GM19468 (cell line): Measurements from ENCODE around the gene C2orf76.
"Not testable (repeated sequence)": the region's sequence is repeated elsewhere in the genome, so short reads cannot be mapped to it uniquely, and the experiment has no call there.

Experiments used
- ATAC-seq: cut with Tn5 transposase; IDR thresholded peaks from one replicate; pipeline ENCODE4 v1.9.1; 2021; ENCODE audit warnings: mild to moderate bottlenecking, moderate library complexity, moderate number of reproducible peaks; ENCODE audit not compliant: unreplicated experiment; ENCODE audit errors: extremely low read depth

The C2orf76 gene

GRCh38 chr2:119304847-119305246 lies 61.8 kb downstream of the C2orf76 start:
- ATAC-seq, result no peak

- ATAC-seq, result no peak
Observed at GRCh38 chr2:119301413-119301812, 65.2 kb downstream of the C2orf76 start.

GRCh38 chr2:119295688-119296375 lies 70.8 kb downstream of the C2orf76 start:
- no peak for ATAC-seq

GRCh38 chr2:119294671-119295070 lies 72.0 kb downstream of the C2orf76 start:
- no peak for ATAC-seq

- no peak for ATAC-seq
Observed at GRCh38 chr2:119293900-119294299, 72.7 kb downstream of the C2orf76 start.

DNA sequence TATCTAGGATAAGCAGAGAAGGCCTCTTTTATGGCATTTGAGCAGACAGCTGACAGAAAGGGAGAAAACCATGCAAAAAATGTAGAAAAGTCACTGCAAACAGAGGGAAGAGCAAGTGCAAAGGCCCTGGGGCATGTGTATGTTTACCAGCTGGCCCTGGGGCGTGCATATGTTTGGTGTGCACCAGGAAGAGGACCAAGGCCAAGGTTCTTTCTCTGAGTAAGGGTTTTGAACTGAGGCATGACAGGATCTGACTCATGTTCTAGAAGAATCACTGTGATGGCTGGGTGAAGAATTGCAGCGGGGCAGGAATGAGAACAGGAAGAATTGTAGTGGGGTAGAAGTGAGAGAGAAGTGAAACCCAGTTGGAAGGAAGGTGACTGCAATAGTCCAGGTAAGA lies 73.4 kb downstream of the C2orf76 start:
- ATAC-seq, result no peak

DNA sequence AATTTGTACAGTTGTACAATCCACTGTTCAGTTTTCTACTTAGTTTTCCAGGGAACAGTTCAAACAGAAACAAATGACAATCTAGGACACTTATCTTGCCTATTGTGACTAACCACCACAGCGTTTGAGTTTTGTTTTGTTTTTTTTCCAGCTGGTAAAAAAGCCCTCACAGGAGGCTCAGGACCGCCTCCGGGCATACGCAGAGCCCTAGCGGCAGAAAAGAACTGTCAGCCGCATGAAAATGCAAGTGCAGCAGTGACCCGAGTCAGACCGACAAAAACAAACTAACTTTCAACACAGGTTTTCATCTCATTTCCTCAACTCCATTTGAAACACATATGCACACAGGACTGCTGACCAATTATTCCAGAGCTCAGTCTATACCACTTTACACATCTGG lies 74.4 kb downstream of the C2orf76 start:
- ATAC-seq, result no peak

GRCh38 chr2:119291588-119292167 lies 75.0 kb downstream of the C2orf76 start:
- no peak for ATAC-seq

DNA sequence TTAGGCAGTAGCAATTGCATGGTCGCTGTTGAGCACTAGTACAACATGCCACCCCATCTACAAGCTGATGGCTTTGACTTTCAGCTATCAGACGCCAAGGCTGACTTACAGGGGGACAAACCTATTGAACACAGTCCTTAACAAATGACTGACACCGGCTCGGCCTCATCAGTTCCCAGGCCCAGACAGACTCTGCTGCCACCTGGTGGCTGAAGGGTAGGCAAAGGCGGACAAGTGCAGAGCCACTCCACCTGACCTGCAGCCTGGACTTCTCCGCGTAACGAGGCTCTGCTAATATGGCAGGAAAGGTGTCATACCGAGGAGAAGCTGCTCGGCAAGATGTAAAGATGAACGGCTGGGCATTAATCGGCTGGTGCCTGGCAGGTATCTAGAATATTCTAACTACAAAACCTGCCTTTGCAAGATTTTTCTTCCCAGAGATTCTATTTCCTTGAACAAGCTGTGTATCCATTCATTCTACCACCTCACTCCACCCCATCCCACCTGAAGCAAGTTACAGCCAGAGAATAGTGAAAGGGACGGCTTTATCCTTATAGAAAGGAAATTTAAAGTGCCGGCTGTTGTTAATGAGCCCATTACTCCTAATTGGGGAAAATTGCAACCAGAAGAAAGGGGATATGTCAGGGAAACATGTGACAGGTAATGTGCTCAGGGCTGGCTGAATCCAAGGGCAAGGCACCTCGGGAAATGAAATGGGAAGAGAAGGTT lies 75.6 kb downstream of the C2orf76 start:
- peak; percentile 58 for ATAC-seq

GRCh38 chr2:119289642-119290041 lies 77.0 kb downstream of the C2orf76 start:
- ATAC-seq, result no peak

DNA sequence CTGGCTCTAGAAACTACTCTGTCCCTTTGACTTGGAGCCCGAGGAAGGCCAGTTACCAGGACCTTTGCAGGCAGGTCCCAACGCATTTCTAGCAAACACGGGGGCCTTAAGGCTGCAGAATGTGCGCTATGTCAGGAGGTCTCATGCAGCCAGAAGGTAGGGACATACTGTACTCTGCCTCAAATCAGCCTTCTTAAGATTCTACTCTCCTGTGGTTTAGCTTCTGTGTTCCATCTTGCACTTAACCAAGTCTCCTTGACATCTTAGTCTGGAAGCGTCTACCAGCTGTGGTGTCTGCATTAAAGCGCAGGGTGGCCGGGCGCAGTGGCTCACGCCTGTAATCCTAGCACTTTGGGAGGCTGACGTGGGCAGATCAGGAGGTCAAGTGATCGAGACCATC lies 77.5 kb downstream of the C2orf76 start:
- no peak for ATAC-seq

- ATAC-seq, result no peak
Observed at GRCh38 chr2:119288576-119288975, 78.1 kb downstream of the C2orf76 start.

- ATAC-seq, result no peak
Observed at GRCh38 chr2:119286661-119287060, 80.0 kb downstream of the C2orf76 start.

- no peak for ATAC-seq
Observed at GRCh38 chr2:119283873-119284331, 82.7 kb downstream of the C2orf76 start.

DNA sequence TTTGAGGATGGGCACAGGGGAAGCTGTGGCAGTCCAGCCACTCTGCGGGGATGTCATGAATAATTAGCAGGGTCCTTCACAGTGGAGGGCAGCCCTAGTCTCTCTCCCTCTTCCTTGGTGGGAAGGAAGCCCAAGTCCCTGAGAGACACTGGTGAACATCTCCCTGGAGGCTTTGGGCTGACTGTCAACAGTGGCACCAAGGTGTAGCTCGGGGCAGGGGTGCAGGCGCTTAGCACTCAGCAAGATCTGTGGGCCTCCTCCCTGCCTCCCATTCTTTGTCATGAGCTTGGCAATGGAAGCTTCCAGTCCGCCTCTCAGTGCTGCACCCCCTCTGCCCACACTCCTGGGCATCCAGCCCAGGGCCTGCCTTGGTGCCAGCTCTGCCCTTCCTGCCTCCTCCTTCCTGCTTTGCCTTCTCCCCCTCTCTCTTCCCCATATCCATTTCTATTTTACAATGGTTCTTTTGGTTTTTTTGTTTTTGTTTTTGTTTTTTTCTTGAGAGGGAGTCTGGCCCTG lies 83.6 kb downstream of the C2orf76 start:
- no peak for ATAC-seq

GRCh38 chr2:119282146-119282995 lies 84.3 kb downstream of the C2orf76 start:
- ATAC-seq, result no peak

- ATAC-seq, result no peak
Observed at GRCh38 chr2:119280680-119281079, 86.0 kb downstream of the C2orf76 start.

GRCh38 chr2:119279666-119280065 lies 87.0 kb downstream of the C2orf76 start:
- ATAC-seq, result no peak

GRCh38 chr2:119278946-119279345 lies 87.7 kb downstream of the C2orf76 start:
- no peak for ATAC-seq

DNA sequence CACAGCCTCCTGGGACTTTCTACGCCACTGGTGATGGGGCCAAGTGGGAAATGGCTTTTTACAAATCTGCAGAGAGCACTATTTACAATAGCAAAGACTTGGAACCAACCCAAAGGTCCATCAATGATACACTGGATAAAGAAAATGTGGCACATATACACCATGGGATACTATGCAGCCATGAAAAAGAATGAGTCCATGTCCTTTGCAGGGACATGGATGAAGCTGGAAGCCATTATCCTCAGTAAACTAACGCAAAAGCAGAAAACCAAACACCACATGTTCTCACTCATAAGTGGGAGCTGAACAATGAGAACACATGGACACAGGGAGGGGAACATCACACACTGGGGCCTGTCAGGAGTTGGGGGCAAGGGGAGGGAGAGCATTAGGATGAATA lies 88.2 kb downstream of the C2orf76 start:
- ATAC-seq, result not testable (repeated sequence)
